PC-3 (cell line): ENCODE results near the gene SLC1A3.

Source experiments
- EZH2 ChIP-seq: fragments of 300-600 bp; sonication (generic); IDR thresholded peaks from one replicate; pipeline ENCODE4 v1.6.1; 2017; ENCODE audit warnings: antibody characterized with exemption, mild to moderate bottlenecking, low read length; ENCODE audit not compliant: unreplicated experiment
- TF ChIP-seq, protein P1 (sequence below): fragments of 300-600 bp; sonication (generic); conservative IDR thresholded peaks from 2 replicates; pipeline ENCODE4 v1.5.1; 2017; ENCODE audit warnings: antibody characterized with exemption, low read depth, mild to moderate bottlenecking, low read length

DNA sequence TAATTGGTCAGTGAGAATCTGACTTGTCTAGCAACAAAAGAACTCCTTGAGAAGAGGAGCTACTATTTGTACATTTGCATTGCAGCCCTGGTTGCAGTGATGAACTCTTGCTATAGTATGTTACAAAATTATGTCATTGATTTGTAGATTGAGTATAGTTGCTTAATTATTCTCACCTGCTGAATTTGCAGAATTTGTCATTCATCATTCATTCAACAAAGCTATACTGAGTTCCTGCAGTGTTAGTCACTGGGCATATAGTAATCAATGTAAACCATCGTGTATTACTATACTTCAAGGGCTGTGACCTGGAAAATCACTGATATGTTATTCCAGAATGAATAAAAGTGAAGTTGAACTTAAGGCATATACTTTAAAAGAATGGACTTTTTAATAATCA is 50.1 kb downstream of the SLC1A3 start:
- TF ChIP-seq, protein P1, sequence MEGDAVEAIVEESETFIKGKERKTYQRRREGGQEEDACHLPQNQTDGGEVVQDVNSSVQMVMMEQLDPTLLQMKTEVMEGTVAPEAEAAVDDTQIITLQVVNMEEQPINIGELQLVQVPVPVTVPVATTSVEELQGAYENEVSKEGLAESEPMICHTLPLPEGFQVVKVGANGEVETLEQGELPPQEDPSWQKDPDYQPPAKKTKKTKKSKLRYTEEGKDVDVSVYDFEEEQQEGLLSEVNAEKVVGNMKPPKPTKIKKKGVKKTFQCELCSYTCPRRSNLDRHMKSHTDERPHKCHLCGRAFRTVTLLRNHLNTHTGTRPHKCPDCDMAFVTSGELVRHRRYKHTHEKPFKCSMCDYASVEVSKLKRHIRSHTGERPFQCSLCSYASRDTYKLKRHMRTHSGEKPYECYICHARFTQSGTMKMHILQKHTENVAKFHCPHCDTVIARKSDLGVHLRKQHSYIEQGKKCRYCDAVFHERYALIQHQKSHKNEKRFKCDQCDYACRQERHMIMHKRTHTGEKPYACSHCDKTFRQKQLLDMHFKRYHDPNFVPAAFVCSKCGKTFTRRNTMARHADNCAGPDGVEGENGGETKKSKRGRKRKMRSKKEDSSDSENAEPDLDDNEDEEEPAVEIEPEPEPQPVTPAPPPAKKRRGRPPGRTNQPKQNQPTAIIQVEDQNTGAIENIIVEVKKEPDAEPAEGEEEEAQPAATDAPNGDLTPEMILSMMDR, result no peak
- TF ChIP-seq EZH2, result no peak
